ENCODE results near the gene GADD45GIP1.
A peak's percentile ranks its signal among the peaks of the same experiment; 100 is the strongest.
"Not testable (repeated sequence)": the region's sequence is repeated elsewhere in the genome, so short reads cannot be mapped to it uniquely, and the experiment has no call there.

GADD45GIP1 gene

GRCh38 chr19:12938779-12939601 lies 18.0 kb downstream of the GADD45GIP1 start:
- DNase-seq, result peak; percentile 38

GRCh38 chr19:12937927-12938778 lies 18.9 kb downstream of the GADD45GIP1 start, which contains the start of gene CALR:
Gene CALR, plus strand, starts transcription at chr19:12938609. Its CDS starts 71 bp downstream, at chr19:12938680.
- peak; percentile 99 for DNase-seq

- peak; percentile 40 for DNase-seq
These were observed 19.7 kb downstream of the GADD45GIP1 start for GRCh38 chr19:12937093-12937926.

- no peak for DNase-seq
These were observed 20.4 kb downstream of the GADD45GIP1 start for GRCh38 chr19:12936582-12936981.

- DNase-seq, result no peak
These were observed 22.0 kb downstream of the GADD45GIP1 start for GRCh38 chr19:12935071-12935470.

- DNase-seq, result peak; percentile 90
These were observed 23.5 kb downstream of the GADD45GIP1 start, which contains the start of gene FARSA for GRCh38 chr19:12933287-12934072. Gene FARSA, minus strand, starts transcription at chr19:12933711. Its CDS starts 15 bp downstream, at chr19:12933696.

GRCh38 chr19:12932392-12933286 lies 24.4 kb downstream of the GADD45GIP1 start:
- no peak for DNase-seq

- DNase-seq, result no peak
These were observed 26.9 kb downstream of the GADD45GIP1 start for GRCh38 chr19:12930002-12930645.

- DNase-seq, result no peak
These were observed 32.3 kb downstream of the GADD45GIP1 start for GRCh38 chr19:12924621-12925310.

GRCh38 chr19:12922959-12923358 lies 34.1 kb downstream of the GADD45GIP1 start:
- DNase-seq, result no peak

- DNase-seq, result no peak
These were observed 36.0 kb downstream of the GADD45GIP1 start for GRCh38 chr19:12921047-12921446.

- DNase-seq, result no peak
These were observed 38.8 kb downstream of the GADD45GIP1 start for GRCh38 chr19:12918253-12918652.

GRCh38 chr19:12915860-12916259 lies 41.2 kb downstream of the GADD45GIP1 start:
- DNase-seq, result not testable (repeated sequence)

GRCh38 chr19:12913851-12914690 lies 43.0 kb downstream of the GADD45GIP1 start:
- peak; percentile 12 for DNase-seq

GRCh38 chr19:12913011-12913561 lies 43.9 kb downstream of the GADD45GIP1 start:
- peak; percentile 44 for DNase-seq

- DNase-seq, result no peak
These were observed 44.5 kb downstream of the GADD45GIP1 start for GRCh38 chr19:12912571-12912970.

- no peak for DNase-seq
These were observed 49.9 kb downstream of the GADD45GIP1 start for GRCh38 chr19:12907166-12907565.

Data from fibroblast of skin of back (primary cell).